GM21390 (cell line): ENCODE measurements around the gene OR5M8.

Experiments
- ATAC-seq: cut with Tn5 transposase; IDR thresholded peaks from one replicate; pipeline ENCODE4 v1.9.1; 2021; ENCODE audit not compliant: unreplicated experiment

The OR5M8 gene

GRCh38 chr11:56491270-56491669, at the start of gene OR5M8:
OR5M8 (minus strand) TSS chr11:56491370; CDS start chr11:56491370, 0 bp downstream.
- no peak for ATAC-seq

GRCh38 chr11:56533054-56533740, 42.0 kb upstream of the OR5M8 start:
- ATAC-seq = no peak

DNA sequence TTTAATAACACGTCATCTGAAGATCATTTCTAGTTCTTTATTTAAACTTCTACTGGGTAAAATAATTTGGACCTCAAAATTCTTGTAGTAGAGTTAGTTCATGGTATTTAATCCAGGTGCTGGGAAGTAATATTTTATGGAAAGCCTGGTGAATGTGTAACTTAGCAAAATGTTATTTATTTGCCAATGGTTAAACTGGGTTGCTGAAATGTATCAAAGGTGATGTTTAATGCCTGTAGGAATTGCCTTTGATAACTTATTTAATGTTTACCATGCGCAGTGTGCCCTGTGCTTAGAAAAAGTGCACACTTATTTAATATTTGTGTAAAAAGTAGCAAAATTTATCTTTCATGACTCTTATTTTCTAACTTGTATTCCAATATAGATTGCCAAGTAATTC, 40.7 kb upstream of the OR5M8 start:
- ATAC-seq = no peak

GRCh38 chr11:56522008-56522407, 30.8 kb upstream of the OR5M8 start:
- no peak for ATAC-seq

GRCh38 chr11:56513280-56513679, 22.1 kb upstream of the OR5M8 start:
- ATAC-seq = no peak

- no peak for ATAC-seq
Observed at GRCh38 chr11:56509439-56509838, 18.3 kb upstream of the OR5M8 start.

GRCh38 chr11:56497010-56497409, 5.8 kb upstream of the OR5M8 start:
- ATAC-seq = no peak

GRCh38 chr11:56495117-56495516, 3.9 kb upstream of the OR5M8 start:
- ATAC-seq = no peak

DNA sequence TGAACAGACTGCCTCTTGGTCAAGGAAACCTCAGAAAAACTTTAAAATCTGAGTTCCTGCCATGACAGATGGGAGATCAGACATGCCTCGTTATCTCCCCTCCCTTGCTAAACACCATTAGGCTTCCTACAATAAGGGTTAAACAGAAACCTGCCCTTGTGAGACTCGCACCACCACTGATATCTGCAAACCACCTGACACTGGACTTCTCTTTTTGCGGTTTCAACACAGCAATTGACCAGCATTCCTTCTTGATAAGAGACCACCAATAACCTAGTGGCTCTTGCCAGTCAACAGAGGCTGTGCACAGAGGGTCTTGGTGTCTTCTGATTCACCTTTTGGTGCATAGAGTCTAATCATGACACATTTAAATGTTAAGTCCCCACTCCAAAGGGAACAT, 4.4 kb downstream of the OR5M8 start:
- no peak for ATAC-seq

- ATAC-seq = no peak
Observed at GRCh38 chr11:56474729-56475235, 16.4 kb downstream of the OR5M8 start.

DNA sequence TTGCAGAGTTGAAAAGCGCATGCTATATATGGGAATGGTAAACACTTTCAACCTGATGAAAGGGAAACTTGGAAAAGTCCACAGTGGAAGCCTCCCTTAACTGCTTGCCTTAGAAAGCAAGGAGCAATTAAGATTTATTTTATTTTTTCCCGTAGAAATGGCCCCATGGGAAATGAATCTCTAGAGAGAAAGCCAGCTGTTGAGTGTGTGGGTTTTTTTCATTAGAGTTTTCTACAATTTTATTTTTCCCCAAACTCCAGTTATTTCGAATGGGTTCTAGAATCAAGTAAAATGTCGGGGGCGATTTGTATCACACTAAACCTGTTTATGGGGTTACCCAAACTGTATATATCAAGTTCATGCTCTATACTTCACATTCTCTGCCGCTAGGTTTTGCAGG, 17.9 kb downstream of the OR5M8 start, which contains the start of gene OR5M3:
TSS of gene OR5M3 (minus strand) at position 101 of the 400 bp plus-strand sequence. CDS start 2,855 bp downstream, outside the sequence.
- no peak for ATAC-seq

- ATAC-seq = no peak
Observed at GRCh38 chr11:56457076-56457475, 34.1 kb downstream of the OR5M8 start.

DNA sequence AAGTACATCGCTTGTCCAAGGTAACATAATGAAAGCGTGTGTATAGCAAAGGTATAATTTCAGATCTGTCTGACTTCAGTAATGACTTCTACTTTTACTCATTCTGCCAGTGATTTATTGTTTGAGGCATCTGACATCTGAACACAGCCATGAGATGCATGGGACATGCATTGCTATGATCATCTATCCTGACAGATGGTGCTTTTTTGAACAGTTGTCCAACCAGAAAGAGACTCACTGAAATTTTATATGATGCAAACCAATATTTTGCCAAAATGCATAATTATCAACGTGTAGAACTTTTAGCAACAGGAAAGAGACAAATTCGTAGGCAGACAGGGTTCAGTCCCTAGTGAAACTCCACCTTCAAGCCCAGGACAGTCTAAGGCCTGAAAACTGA, 37.6 kb downstream of the OR5M8 start:
- no peak for ATAC-seq
